ENCODE results near the gene ABLIM2.

Gene ABLIM2

DNA sequence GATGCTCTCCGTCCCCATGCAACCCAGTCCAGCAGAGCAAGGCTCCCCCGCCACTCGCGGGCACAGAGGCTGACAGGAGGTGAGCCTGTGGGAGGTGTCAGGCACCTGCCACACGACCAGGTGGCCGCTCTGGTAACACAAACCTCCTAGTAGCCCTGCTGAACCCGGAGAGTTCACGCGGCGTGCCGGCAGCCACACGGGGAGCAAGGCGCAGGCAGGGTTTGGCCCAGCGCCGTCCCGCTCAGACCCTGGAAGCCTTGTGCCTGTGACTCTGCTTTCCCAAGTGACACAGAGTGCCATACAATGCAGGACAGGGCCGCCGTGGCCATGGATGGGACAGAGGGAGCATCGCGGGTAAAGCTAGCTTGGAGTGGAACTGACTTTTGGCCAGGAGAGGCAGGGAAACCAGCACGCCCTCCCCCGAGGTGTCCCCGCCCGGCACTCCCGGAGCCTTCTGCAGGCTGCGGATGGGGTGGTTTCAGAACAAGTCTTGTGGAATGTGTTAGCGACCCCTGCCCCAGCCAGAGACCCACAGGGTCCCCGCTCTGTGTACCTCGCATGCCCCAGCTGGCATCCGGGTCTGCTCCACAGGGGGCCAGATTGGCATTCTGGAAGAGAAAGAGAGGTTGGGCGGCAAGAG lies 174.2 kb downstream of the ABLIM2 start:
- no peaks in the 10 kb centered on the region for H4K20me1 ChIP-seq (ENCODE audit: low read depth, low read length)
- no peaks in the 10 kb centered on the region for H3K9me2 ChIP-seq (replicated peaks; ENCODE audit: insufficient read depth, low read length)
- TF ChIP-seq CTCF (IDR thresholded peaks at IDR 0.05; ENCODE audit: insufficient read depth, low read length, poor library complexity, severe bottlenecking) = no peak
- TF ChIP-seq EZH2phosphoT487 (conservative IDR thresholded peaks at IDR 0.05; ENCODE audit: low read length) = no peak
- no peaks in the 10 kb centered on the region for H3K36me3 ChIP-seq (ENCODE audit: low read length)
- H3K9me3 ChIP-seq (ENCODE audit: insufficient read depth, low read length) = no peaks in the 10 kb centered on the region
- no peaks in the 10 kb centered on the region for H3K79me2 ChIP-seq (ENCODE audit: insufficient read depth, low read length)
- H3K27me3 ChIP-seq (ENCODE audit: low read length) = no peaks in the 10 kb centered on the region
- no peak overlapping the region for H3K27ac ChIP-seq (ENCODE audit: low read depth, low read length)
- H2AFZ ChIP-seq (ENCODE audit: low read depth, low read length, severe bottlenecking) = no peak overlapping the region
- H3K4me3 ChIP-seq (ENCODE audit: insufficient read depth, low read length, poor library complexity, severe bottlenecking) = no peak overlapping the region
- H3K4me2 ChIP-seq (ENCODE audit: low read depth, low read length, poor library complexity, severe bottlenecking) = no peak overlapping the region
- no peak overlapping the region for H3K9ac ChIP-seq (ENCODE audit: low read length)
- no peaks in the 10 kb centered on the region for H3F3A ChIP-seq (ENCODE audit: insufficient read depth)

DNA sequence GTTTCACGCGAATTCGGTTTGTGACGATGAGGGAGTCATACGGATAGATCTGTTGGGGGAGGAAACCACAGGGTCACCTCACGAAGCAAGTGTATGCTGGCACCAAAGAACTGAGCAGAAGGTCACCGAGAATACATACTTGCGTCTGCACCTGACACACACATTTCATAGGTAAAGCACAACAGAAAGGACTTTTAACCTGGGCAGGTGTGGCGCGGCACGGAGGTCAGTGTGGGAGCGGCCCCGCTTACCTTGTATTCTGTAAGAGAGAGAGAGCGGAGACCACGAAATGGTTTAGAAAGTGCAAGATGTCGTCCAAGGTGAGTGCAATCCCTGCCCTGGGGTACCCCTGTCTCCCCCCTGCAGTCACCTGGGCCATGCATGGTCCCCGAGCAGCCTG lies 175.3 kb downstream of the ABLIM2 start:
- Histone ChIP-seq H3K4me2 (ENCODE audit: low read depth, low read length, poor library complexity, severe bottlenecking) (no peak overlapping the region), H3K27me3 (ENCODE audit: low read length) (no peaks in the 10 kb centered on the region), H3K27ac (ENCODE audit: low read depth, low read length) (no peak overlapping the region)

GRCh38 chr4:7981738-7982394 lies 176.7 kb downstream of the ABLIM2 start:
- H3K27me3 ChIP-seq (ENCODE audit: low read length) = no peaks in the 10 kb centered on the region
- no peak overlapping the region for H2AFZ ChIP-seq (ENCODE audit: low read depth, low read length, severe bottlenecking)
- H3K36me3 ChIP-seq (ENCODE audit: low read length) = no peaks in the 10 kb centered on the region
- no peak overlapping the region for H3K4me2 ChIP-seq (ENCODE audit: low read depth, low read length, poor library complexity, severe bottlenecking)
- no peak overlapping the region for H3K27ac ChIP-seq (ENCODE audit: low read depth, low read length)
- H3K9me3 ChIP-seq (ENCODE audit: insufficient read depth, low read length) = no peaks in the 10 kb centered on the region
- TF ChIP-seq CTCF (IDR thresholded peaks at IDR 0.05; ENCODE audit: insufficient read depth, low read length, poor library complexity, severe bottlenecking) = no peak
- no peak for TF ChIP-seq EZH2phosphoT487 (conservative IDR thresholded peaks at IDR 0.05; ENCODE audit: low read length)
- no peak overlapping the region for H3K9ac ChIP-seq (ENCODE audit: low read length)
- no peaks in the 10 kb centered on the region for H3K9me2 ChIP-seq (replicated peaks; ENCODE audit: insufficient read depth, low read length)
- H3K79me2 ChIP-seq (ENCODE audit: insufficient read depth, low read length) = no peaks in the 10 kb centered on the region
- no peaks in the 10 kb centered on the region for H3F3A ChIP-seq (ENCODE audit: insufficient read depth)
- no peaks in the 10 kb centered on the region for H4K20me1 ChIP-seq (ENCODE audit: low read depth, low read length)
- no peak overlapping the region for H3K4me3 ChIP-seq (ENCODE audit: insufficient read depth, low read length, poor library complexity, severe bottlenecking)

More for the DNA sequence above, 175.3 kb downstream of the ABLIM2 start:
- Histone ChIP-seq H3K36me3 (ENCODE audit: low read length) (no peaks in the 10 kb centered on the region), H3F3A (ENCODE audit: insufficient read depth) (no peaks in the 10 kb centered on the region), H3K9me3 (ENCODE audit: insufficient read depth, low read length) (no peaks in the 10 kb centered on the region), H3K9me2 (replicated peaks; ENCODE audit: insufficient read depth, low read length) (no peaks in the 10 kb centered on the region), H4K20me1 (ENCODE audit: low read depth, low read length) (no peaks in the 10 kb centered on the region), H2AFZ (ENCODE audit: low read depth, low read length, severe bottlenecking) (no peak overlapping the region), H3K79me2 (ENCODE audit: insufficient read depth, low read length) (no peaks in the 10 kb centered on the region), H3K4me3 (ENCODE audit: insufficient read depth, low read length, poor library complexity, severe bottlenecking) (no peak overlapping the region), H3K9ac (ENCODE audit: low read length) (no peak overlapping the region)
- TF ChIP-seq CTCF (IDR thresholded peaks at IDR 0.05; ENCODE audit: insufficient read depth, low read length, poor library complexity, severe bottlenecking) (no peak), EZH2phosphoT487 (conservative IDR thresholded peaks at IDR 0.05; ENCODE audit: low read length) (no peak)
